Measurements from ENCODE around the gene TDRD10. TPM values are rescaled to one million over a fixed set of nuclear protein-coding genes. Genes with fewer than 3 reads are reported as not detected.

The TDRD10 gene
- total and polyA plus RNA-seq, 7 donors = 0.46 to 3.9 (median 1.8) TPM

DNA sequence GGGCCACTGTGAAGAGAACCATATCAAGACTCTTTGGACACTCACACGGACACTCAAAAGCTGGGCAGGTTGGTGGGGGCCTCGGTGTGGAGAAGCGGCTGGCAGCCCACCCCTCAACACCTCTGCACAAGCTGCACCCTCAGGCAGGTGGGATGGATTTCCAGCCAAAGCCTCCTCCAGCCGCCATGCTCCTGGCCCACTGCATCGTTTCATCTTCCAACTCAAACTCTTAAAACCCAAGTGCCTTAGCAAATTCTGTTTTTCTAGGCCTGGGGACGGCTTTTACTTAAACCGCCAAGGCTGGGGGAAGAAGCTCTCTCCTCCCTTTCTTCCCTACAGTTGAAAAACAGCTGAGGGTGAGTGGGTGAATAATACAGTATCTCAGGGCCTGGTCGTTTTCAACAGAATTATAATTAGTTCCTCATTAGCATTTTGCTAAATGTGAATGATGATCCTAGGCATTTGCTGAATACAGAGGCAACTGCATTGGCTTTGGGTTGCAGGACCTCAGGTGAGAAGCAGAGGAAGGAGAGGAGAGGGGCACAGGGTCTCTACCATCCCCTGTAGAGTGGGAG is 36.3 kb upstream of the TDRD10 start:
- peaks cover 0 to 55% (median 15%) of the 10 kb centered on the region in 4 donors for H3K36me3 ChIP-seq
- intact Hi-C loops (cut with DNase I) = loop anchor here (2.0 kb wide), 1 partner anchor 61 kb away; the partner anchor contains the start of gene IL6R

DNA sequence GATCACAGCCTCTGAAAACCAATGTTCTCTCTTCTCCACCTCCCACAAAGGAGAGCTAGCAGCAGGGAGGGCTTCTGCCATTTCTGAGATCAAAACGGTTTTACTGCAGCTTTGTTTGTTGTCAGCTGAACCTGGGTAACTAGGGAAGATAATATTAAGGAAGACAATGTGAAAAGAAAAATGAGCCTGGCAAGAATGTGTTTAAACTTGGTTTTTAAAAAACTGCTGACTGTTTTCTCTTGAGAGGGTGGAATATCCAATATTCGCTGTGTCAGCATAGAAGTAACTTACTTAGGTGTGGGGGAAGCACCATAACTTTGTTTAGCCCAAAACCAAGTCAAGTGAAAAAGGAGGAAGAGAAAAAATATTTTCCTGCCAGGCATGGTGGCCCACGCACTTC is 35.8 kb upstream of the TDRD10 start:
- DNase-seq = no peak
- intact Hi-C loops (cut with DNase I) = loop anchor here (2.0 kb wide), 1 partner anchor 61 kb away; the partner anchor contains the start of gene IL6R
- peaks cover 0 to 50% (median 15%) of the 10 kb centered on the region in 4 donors for H3K36me3 ChIP-seq
- peaks cover 0 to 47% (median 25%) of the 10 kb centered on the region in 4 donors for H3K4me1 ChIP-seq
- WGBS, 2 donors = 59 to 63% methylated on average over 3 of the region's 3 CpGs
- no peaks in the 10 kb centered on the region for H3K9me3 ChIP-seq
- H3K4me3 ChIP-seq = no peak overlapping the region
- peak in 1 of 4 donors; percentile 11 for TF ChIP-seq POLR2AphosphoS5 (IDR thresholded peaks at IDR 0.05)
- TF ChIP-seq, protein P1, sequence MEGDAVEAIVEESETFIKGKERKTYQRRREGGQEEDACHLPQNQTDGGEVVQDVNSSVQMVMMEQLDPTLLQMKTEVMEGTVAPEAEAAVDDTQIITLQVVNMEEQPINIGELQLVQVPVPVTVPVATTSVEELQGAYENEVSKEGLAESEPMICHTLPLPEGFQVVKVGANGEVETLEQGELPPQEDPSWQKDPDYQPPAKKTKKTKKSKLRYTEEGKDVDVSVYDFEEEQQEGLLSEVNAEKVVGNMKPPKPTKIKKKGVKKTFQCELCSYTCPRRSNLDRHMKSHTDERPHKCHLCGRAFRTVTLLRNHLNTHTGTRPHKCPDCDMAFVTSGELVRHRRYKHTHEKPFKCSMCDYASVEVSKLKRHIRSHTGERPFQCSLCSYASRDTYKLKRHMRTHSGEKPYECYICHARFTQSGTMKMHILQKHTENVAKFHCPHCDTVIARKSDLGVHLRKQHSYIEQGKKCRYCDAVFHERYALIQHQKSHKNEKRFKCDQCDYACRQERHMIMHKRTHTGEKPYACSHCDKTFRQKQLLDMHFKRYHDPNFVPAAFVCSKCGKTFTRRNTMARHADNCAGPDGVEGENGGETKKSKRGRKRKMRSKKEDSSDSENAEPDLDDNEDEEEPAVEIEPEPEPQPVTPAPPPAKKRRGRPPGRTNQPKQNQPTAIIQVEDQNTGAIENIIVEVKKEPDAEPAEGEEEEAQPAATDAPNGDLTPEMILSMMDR (IDR thresholded peaks at IDR 0.05) = no peak
- no peaks in the 10 kb centered on the region for H3K27me3 ChIP-seq
- peak overlapping the region in 3 of 4 donors; percentile 27 to 89 (median 47) for H3K27ac ChIP-seq

More for the DNA sequence above, 36.3 kb upstream of the TDRD10 start:
- Histone ChIP-seq H3K9me3 (no peaks in the 10 kb centered on the region), H3K27ac (peak overlapping the region in 2 of 4 donors; percentile 47 to 89), H3K4me3 (no peak overlapping the region), H3K27me3 (no peaks in the 10 kb centered on the region), H3K4me1 (peaks cover 0 to 47% (median 25%) of the 10 kb centered on the region in 4 donors)
- DNase-seq = peak; percentile 54
- TF ChIP-seq, protein P1 (IDR thresholded peaks at IDR 0.05) = no peak
- TF ChIP-seq POLR2A (IDR thresholded peaks at IDR 0.05) = no peak
- no peak for TF ChIP-seq EP300 (IDR thresholded peaks at IDR 0.05)
- no peak for TF ChIP-seq POLR2AphosphoS5 (IDR thresholded peaks at IDR 0.05)
- WGBS, 2 donors = 79 to 85% methylated on average over 8 of the region's 8 CpGs

DNA sequence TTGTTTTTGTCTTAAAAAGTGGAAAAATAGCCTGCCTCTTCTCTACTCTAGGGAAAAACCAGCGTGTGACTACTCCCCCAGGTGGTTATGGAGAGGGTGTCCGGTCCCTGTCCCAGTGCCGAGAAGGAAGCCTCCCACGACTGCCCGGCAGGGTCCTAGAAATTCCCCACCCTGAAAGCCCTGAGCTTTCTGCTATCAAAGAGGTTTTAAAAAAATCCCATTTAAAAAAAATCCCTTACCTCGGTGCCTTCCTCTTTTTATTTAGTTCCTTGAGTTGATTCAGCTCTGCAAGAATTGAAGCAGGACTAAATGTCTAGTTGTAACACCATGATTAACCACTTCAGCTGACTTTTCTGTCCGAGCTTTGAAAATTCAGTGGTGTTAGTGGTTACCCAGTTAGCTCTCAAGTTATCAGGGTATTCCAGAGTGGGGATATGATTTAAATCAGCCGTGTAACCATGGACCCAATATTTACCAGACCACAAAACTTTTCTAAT is 35.0 kb upstream of the TDRD10 start:
- Histone ChIP-seq H3K27me3 (no peaks in the 10 kb centered on the region), H3K9me3 (no peaks in the 10 kb centered on the region), H3K36me3 (peaks cover 0 to 44% (median 15%) of the 10 kb centered on the region in 4 donors), H3K4me3 (no peak overlapping the region), H3K27ac (peak overlapping the region in 3 of 4 donors; percentile 27 to 89 (median 47)), H3K4me1 (peaks cover 0 to 47% (median 25%) of the 10 kb centered on the region in 4 donors)
- WGBS, 2 donors = 41 to 74% methylated on average over 8 of the region's 8 CpGs
- intact Hi-C loops (cut with DNase I) = loop anchor here (2.0 kb wide), 1 partner anchor 62 kb away; the partner anchor contains the start of gene IL6R
- no peak for DNase-seq
- TF ChIP-seq, protein P1 (IDR thresholded peaks at IDR 0.05) = peak in 2 of 4 experiments; percentile 31 to 36
- TF ChIP-seq POLR2AphosphoS5 (IDR thresholded peaks at IDR 0.05) = no peak
- no peak for TF ChIP-seq POLR2A (IDR thresholded peaks at IDR 0.05)

DNA sequence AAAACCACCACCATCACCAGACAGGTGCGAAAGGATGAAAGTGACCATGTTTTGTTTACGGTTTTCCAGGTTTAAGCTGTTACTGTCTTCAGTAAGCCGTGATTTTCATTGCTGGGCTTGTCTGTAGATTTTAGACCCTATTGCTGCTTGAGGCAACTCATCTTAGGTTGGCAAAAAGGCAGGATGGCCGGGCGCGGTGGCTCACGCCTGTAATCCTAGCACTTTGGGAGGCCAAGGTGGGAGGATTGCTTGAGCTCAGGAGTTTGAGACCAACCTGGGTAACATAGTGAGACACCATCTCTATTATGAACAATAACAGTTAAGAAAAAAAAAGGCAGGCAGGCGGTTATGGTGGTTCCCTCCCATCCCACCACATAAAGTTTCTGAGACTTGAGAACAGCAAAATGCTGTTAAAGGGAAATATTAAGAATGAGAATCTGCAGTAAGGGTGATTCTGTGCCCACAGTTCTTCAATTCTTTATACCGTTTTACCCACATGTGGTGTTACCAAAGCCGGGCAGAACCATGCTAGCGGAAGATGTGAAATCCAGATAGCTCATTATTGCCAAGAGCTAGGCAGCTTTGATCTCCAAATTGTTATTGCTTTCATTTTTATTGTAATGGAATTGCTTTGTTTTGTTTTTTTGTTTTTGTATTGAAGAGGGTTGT is 34.5 kb upstream of the TDRD10 start:
- H3K4me3 ChIP-seq = no peak overlapping the region
- 88 to 89% methylated on average over 11 of the region's 11 CpGs for WGBS, 2 donors
- H3K36me3 ChIP-seq = peaks cover 0 to 38% (median 15%) of the 10 kb centered on the region in 4 donors
- H3K27me3 ChIP-seq = no peaks in the 10 kb centered on the region
- intact Hi-C loops (cut with DNase I) = loop anchor here (2.0 kb wide), 1 partner anchor 63 kb away; the partner anchor contains the start of gene IL6R
- peaks cover 0 to 43% (median 25%) of the 10 kb centered on the region in 4 donors for H3K4me1 ChIP-seq
- DNase-seq = no peak
- H3K9me3 ChIP-seq = no peaks in the 10 kb centered on the region
- H3K27ac ChIP-seq = peak overlapping the region in 1 of 4 donors; percentile 89
- TF ChIP-seq, protein P1 (IDR thresholded peaks at IDR 0.05) = no peak
- TF ChIP-seq POLR2AphosphoS5 (IDR thresholded peaks at IDR 0.05) = no peak
- no peak for TF ChIP-seq POLR2A (IDR thresholded peaks at IDR 0.05)
- TF ChIP-seq EP300 (IDR thresholded peaks at IDR 0.05) = no peak
